ENCODE results near the gene QPRT.

GRCh38 chr16:29658705-29659104 is 20.3 kb upstream of the QPRT start:
- TF ChIP-seq CTCF (conservative IDR thresholded peaks at IDR 0.05) (no peak), EZH2 (IDR thresholded peaks at IDR 0.05; ENCODE audit: low read depth) (no peak)
